ENCODE results near the gene MINDY4. TPM values are rescaled to one million over a fixed set of nuclear protein-coding genes. Genes with fewer than 3 reads are reported as not detected.

MINDY4 gene
- total and polyA plus RNA-seq, 8 donors = 2.9 to 4.9 (median 3.6) TPM

DNA sequence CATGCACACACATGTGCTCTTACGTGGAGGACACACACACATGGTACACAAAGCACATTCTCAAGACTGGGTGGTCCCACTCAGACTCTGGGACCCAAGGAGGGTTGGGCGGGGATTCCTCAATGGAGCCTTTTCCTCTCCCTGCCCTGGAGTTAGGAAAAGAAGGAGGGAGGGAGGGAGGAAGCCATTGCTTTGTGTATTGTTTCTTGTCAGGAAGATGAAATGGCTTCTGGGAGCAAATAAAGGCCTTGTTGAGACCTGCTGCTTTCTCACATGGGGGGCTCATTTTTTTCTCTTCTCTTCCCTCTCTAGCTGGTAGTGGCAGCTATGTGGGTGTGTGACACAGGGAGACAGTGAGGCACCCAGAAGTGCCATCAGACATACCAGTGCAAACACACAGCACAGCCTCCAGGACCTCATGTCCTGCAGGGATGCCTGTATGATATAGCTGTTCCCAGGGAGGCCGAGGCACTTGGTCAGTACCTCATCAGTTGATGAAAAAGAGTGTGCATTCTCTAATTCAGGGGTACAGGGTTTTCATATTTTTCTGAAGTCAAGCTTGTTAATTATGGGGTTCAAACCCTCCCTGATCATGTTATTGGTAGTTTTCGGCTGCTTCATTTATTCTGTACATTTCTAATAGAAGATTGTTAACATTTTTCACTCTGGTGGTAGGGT lies 146.1 kb downstream of the MINDY4 start:
- Histone ChIP-seq H3K4me3 (peak overlapping the region in 2 of 4 donors; percentile 17 to 46), H3K27ac (peak overlapping the region in 1 of 4 donors; percentile 47), H3K36me3 (peaks cover 0 to 9% (median 2%) of the 10 kb centered on the region in 3 donors), H3K27me3 (no peaks in the 10 kb centered on the region), H3K4me1 (peaks cover 0 to 10% (median 8%) of the 10 kb centered on the region in 3 donors), H3K9me3 (no peaks in the 10 kb centered on the region)
- no peak for FAIRE-seq
- ATAC-seq = no peak
- peak in 3 of 6 donors; percentile 3 to 12 (median 9) for DNase-seq
- TF ChIP-seq, protein P1, sequence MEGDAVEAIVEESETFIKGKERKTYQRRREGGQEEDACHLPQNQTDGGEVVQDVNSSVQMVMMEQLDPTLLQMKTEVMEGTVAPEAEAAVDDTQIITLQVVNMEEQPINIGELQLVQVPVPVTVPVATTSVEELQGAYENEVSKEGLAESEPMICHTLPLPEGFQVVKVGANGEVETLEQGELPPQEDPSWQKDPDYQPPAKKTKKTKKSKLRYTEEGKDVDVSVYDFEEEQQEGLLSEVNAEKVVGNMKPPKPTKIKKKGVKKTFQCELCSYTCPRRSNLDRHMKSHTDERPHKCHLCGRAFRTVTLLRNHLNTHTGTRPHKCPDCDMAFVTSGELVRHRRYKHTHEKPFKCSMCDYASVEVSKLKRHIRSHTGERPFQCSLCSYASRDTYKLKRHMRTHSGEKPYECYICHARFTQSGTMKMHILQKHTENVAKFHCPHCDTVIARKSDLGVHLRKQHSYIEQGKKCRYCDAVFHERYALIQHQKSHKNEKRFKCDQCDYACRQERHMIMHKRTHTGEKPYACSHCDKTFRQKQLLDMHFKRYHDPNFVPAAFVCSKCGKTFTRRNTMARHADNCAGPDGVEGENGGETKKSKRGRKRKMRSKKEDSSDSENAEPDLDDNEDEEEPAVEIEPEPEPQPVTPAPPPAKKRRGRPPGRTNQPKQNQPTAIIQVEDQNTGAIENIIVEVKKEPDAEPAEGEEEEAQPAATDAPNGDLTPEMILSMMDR (IDR thresholded peaks at IDR 0.05) = no peak
- WGBS, 2 donors = 70 to 74% methylated on average over 4 of the region's 4 CpGs
- intact Hi-C loops (cut with DNase I) = loop anchor here in 1 of 3 donors (10.0 kb wide), 1 partner anchor 113 kb away; no protein-coding TSS in a partner anchor

DNA sequence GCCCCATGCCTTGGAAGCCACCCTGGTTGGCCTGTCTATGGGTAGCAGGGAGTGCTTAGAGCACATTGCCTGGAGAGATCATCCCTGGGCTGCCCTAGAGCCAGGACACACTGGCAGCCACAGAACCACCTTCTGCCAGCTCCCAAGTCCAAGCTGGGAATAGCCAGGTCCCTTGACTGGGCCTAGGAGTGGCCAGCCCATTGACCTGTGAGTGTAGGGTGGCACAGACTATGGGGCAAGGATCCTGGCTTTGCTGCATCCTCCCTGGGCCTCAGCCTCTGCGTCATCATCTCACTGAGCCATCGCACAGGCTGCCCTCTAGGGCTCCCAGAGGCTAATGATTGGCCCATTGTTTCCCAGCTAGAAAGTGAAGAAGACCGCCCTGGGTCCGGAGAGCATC lies 147.5 kb downstream of the MINDY4 start:
- TF ChIP-seq, protein P1 (IDR thresholded peaks at IDR 0.05) = no peak
- peaks cover 0 to 22% (median 15%) of the 10 kb centered on the region in 3 donors for H3K36me3 ChIP-seq
- peak in 4 of 6 donors; percentile 1 to 44 (median 26) for DNase-seq
- 80 to 82% methylated on average over 4 of the region's 4 CpGs for WGBS, 2 donors
- H3K27ac ChIP-seq = peak overlapping the region in 2 of 4 donors; percentile 11 to 47
- no peak for FAIRE-seq
- no peak overlapping the region for H3K4me3 ChIP-seq
- H3K9me3 ChIP-seq = no peaks in the 10 kb centered on the region
- H3K27me3 ChIP-seq = no peaks in the 10 kb centered on the region
- intact Hi-C loops (cut with DNase I) = loop anchor here in 1 of 3 donors (10.0 kb wide), 1 partner anchor 114 kb away; no protein-coding TSS in a partner anchor
- H3K4me1 ChIP-seq = peaks cover 0 to 8% (median 4%) of the 10 kb centered on the region in 3 donors
- ATAC-seq = no peak

GRCh38 chr7:30920021-30920583 lies 148.9 kb downstream of the MINDY4 start:
- intact Hi-C loops (cut with DNase I) = no loop called here
- Histone ChIP-seq H3K27ac (peak overlapping the region in 2 of 4 donors; percentile 5 to 30), H3K9me3 (no peaks in the 10 kb centered on the region), H3K27me3 (no peaks in the 10 kb centered on the region), H3K4me1 (peaks cover 0 to 8% (median 4%) of the 10 kb centered on the region in 3 donors), H3K4me3 (no peak overlapping the region), H3K36me3 (peaks cover 0 to 32% (median 28%) of the 10 kb centered on the region in 3 donors)
- ATAC-seq (peak in 2 of 4 donors; percentile 24 to 28), FAIRE-seq (no peak), DNase-seq (peak in 5 of 6 donors; percentile 7 to 40 (median 20))
- 51 to 64% methylated on average over 11 of the region's 11 CpGs for WGBS, 2 donors
- TF ChIP-seq, protein P1 (IDR thresholded peaks at IDR 0.05) = no peak

GRCh38 chr7:30920584-30921539 lies 149.6 kb downstream of the MINDY4 start:
- FAIRE-seq = no peak
- ATAC-seq = peak in 3 of 4 donors; percentile 30 to 60 (median 42)
- Histone ChIP-seq H3K36me3 (peaks cover 0 to 36% (median 30%) of the 10 kb centered on the region in 3 donors), H3K27me3 (no peaks in the 10 kb centered on the region), H3K4me3 (no peak overlapping the region), H3K9me3 (no peaks in the 10 kb centered on the region), H3K27ac (peak overlapping the region in 3 of 4 donors; percentile 3 to 58 (median 36)), H3K4me1 (peaks cover 0 to 8% (median 4%) of the 10 kb centered on the region in 3 donors)
- intact Hi-C loops (cut with DNase I) = no loop called here
- 66 to 69% methylated on average over 9 of the region's 9 CpGs for WGBS, 2 donors
- TF ChIP-seq, protein P1 (IDR thresholded peaks at IDR 0.05) = no peak
- DNase-seq = peak in 5 of 6 donors; percentile 5 to 55 (median 25)
